A549 treated with CORT108297 at 1 μM for 4 hours (cell line): ENCODE results near the gene ISOC1. TPM values are rescaled to one million over a fixed set of nuclear protein-coding genes. Genes with fewer than 3 reads are reported as not detected.

ENCODE experiments used
- total RNA-seq: library from RNA; stranded (reverse); fragments of 200-300 nt; extraction: Qiagen RNA extraction; gene quantifications from 5 replicates; pipeline ENCODE4 v1.2.3, GENCODE V29; 2022

The ISOC1 gene
- 16.7 to 21.5 TPM (median 17.4 TPM) in 5 replicates for total RNA-seq

GRCh38 chr5:129094087-129094923 is at the start of gene ISOC1:
Gene ISOC1, plus strand, starts transcription at chr5:129094749. Its CDS starts 18 bp downstream, at chr5:129094767.

Other genes with a start within 250 kb of the ISOC1 start
- 0.02 to 0.07 TPM (median 0.06 TPM) in 4 of 5 replicates, not detected in the other for gene SLC27A6, start 129.3 kb upstream of the ISOC1 start, total RNA-seq